Limb (tissue), 2 donors: ENCODE results near the gene ACYP2.
"Not testable (repeated sequence)": the region's sequence is repeated elsewhere in the genome, so short reads cannot be mapped to it uniquely, and the experiment has no call there.

Experiments
- DNase-seq, 2 donors: peaks; one replicate each; pipeline ENCODE4 v3.0.0-alpha.2; 2016; ENCODE audit errors: extremely low spot score in 2 of 2

ACYP2 gene

DNA sequence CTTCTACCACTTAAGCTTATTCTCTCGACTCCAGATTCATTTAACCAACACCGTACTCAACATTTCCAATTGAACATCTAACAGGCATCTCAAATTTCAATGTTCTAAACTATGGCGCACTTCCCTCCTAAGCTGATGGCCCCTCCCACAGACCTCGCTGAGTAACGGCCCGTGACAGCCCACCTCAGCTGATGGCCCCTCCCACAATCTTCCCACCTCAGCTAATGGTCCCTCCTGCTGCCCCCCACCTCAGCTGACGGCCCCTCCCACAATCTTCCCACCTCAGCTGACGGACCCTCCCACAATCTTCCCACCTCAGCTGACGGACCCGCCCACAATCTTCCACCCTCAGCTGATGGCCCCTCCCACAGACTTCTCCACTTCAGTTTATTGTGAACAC, 197.7 kb downstream of the ACYP2 start:
- no peak for DNase-seq

DNA sequence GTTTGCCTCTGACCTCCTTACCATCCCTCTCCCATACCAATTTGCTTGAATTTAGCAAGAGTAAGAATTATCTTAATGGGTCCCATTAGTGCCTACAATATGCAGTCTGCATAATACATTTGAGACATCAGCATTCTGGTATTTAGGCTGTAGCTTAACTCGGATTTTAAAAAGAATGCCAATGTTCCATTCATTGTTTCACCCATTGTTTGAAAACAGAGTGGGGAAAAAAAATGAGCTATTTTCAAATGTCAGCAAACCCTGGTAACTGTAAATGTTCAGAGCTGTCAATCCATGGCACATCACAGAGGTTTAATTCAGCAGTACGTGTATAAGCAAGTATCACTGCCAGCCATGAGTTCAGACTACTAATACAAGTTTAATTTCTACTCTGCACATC, 202.6 kb downstream of the ACYP2 start:
- no peak for DNase-seq

DNA sequence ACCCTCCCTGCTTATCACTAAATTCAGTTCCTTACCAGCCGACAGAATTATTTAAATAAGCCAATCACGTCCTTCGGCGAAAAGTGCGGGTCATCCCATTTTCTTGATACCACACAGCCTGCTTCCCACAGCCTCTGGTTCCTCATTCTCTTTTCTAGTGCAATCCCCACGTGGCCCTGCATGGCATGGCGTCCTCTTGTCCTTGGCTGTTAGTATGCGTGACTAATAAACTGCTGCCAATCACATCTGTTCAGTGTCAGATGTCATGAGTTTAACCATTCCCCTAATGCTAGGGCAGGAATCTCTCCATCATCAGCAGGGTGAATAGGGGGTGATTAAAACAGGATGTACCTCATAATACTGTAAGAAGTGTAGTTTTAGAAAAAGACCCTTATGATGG, 203.4 kb downstream of the ACYP2 start:
- no peak for DNase-seq

DNA sequence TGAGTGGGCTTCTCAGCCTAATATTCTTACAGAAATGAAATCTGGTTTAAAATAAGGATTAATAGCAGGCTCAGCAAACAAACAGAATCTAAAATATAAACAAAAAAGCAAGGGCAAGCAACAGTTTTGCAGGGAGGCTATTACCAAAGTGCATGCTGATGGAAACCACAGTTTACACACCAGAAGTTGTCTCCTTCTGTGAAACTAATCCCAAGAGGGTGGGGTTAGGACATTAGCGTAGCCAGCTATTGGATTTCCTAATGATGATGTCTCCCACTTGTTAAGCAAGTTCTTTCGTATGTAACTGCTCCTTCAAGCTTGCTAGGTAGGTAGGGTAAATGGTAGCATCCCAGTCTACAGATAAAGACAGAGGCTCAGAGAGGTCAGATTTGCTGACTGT, 205.6 kb downstream of the ACYP2 start:
- no peak for DNase-seq

DNA sequence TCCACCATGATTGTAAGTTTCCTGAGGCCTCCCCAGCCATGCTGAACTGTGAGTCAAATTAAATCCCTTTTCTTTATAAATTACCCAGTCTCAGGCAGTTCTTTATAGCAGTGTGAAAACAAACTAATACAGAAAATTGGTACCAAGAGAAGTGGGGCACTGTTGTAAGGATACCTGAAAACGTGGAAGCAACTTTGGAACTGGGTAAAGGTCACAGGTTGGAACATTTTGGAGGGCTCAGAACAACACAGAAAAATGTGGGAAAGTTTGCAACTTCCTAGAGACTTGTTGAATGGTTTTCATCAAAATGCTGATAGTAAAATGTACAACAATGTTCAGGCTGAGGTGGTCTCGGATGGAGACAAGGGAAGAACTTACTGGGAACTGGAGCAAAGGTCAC, 209.1 kb downstream of the ACYP2 start:
- DNase-seq: not testable (repeated sequence)

DNA sequence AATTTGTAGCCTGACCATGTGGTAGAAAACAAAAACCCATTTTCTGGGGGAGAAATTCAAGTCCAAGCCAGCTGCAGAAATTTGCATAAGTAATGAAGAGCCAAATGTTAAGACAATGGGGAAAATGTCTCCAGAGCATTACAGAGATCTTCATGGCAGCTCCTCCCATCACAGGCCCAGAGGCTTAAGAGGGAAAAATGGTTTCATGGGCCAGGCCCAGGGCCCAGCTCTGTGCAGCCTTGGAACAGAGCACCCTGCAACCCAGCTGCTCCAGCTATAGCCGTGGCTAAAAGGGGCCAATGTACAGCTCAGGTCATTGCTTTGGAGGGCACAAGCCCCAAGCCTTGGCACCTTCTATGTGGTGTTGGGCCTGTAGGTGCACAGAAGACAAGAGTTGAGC, 209.7 kb downstream of the ACYP2 start:
- DNase-seq: no peak

DNA sequence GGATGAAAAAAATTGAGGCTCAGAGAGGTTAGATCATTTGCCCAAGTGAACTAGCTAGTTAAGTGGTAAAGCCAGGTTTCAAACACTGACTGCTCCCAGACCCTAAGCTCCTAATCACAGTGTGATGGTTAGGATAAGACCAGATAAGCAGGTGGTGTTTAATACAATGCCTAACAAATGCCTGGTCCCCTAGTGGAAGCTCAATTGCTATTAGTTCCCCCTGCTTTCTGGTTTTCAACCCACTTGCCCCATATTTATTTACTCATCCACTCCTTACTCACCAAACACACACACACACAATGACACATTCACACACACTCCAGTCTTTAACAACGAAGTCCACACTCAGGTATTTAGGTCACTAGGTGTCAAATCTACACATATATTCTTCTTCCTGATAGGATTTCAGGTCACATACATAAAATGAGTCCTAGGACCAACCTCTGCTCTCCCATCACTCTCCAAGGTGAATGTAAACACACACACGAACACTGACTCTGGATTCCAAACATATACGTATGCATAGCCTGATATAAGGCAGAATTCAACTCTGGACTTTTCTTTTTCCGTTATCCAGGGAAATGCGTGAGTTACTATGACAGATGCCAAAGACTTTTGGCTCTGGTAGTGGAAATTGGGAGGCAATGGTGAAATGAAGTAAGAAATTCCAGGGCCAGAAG, 214.2 kb downstream of the ACYP2 start:
- peak in 1 of 2 donors; percentile 71 for DNase-seq

DNA sequence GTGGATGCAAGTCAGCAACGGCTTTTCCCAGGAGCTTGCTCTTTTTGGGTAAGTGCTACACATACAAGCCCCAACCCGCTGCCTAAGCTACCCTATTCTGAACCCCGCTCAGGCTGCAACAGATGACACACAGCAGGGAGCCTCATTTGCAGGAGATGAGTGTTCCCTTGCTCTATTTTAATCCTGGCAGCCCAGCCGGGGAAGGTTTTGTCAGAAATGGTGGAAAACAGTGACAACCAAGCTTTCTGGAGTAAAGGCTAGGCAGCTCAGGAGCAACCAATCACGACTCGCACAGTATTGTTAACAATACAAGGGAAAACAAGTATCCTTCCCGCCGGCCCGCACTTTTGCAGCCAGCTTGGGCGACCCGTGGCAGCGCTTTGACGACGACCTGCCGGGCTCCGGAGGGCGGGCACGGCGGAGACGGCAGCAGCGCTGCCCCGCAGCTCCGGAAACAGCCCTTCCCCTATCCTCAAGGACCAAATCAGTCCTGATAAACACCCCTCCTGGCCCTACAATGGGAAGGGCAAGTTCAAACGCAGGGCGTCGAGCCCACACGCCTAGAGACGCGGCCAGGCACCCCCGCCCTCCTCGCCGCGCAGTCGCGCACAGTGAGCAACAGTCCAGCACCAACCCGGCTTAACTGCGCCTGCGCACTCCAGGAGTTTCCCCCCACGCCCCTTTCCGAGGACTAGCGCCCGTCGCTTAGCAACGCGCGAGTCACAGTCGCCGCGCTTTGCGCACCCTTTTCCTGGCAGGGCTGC, 214.9 kb downstream of the ACYP2 start:
- DNase-seq: peak; percentile 96 to 98

DNA sequence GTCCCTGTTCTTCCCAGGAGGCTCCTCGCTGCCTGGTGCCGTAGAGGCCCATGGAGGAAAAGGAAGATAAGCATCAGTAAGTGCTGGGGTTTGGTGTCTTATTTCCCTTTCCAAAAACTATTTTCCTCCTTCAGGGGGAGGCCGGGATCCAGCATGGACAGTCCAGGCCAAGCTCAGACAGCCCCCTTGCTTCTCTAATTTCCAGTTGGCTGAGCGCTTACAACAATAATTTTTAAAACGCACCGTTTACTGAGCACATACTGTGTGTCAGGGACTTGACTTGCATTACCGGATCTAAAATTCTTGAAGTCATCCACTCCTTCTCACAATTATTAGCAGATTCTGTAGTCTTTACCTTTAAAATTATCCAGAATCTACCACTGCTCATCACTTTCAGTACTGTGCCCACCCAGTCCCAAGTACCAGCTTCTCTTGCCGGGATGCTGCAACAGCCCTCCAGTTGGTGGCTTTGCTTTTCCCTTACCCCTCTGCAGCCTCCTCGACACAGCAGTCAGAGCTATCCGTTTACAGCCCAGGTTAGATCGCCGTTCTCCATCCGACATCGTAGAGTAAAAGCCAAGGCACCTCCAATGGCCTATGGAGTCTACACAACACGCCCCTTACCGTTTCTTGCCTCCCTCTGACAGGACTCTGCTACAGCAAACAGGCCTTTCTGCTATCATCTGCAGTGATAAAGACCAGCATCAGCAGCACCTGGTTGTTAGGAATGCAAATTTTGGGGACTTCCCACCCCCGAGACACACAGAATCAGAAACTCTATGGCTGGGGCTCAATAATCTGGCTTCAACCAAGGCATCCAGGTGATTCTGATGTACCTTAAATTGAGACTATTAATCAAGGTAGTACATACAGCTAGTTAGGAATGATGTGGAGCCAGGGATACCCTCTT, 215.8 kb downstream of the ACYP2 start:
- DNase-seq: peak in 1 of 2 donors; percentile 41

DNA sequence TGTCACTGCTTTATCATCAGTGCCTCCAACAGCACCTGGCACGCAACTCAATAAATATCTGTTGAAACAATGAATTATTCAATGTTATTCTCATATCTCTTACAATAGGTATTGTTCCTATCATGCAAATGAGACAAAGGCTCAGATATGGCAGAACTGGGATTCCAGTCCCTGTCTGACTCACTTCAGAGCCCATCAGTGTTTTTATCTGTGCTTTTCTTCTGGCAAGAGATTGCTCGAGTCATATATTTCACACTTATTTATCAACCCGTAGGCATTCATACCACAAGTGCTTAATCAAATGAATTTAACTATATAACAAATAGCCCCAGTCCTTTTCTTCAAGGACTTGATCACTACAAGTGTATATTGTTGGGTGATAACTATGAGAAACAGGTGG, 217.0 kb downstream of the ACYP2 start:
- no peak for DNase-seq

DNA sequence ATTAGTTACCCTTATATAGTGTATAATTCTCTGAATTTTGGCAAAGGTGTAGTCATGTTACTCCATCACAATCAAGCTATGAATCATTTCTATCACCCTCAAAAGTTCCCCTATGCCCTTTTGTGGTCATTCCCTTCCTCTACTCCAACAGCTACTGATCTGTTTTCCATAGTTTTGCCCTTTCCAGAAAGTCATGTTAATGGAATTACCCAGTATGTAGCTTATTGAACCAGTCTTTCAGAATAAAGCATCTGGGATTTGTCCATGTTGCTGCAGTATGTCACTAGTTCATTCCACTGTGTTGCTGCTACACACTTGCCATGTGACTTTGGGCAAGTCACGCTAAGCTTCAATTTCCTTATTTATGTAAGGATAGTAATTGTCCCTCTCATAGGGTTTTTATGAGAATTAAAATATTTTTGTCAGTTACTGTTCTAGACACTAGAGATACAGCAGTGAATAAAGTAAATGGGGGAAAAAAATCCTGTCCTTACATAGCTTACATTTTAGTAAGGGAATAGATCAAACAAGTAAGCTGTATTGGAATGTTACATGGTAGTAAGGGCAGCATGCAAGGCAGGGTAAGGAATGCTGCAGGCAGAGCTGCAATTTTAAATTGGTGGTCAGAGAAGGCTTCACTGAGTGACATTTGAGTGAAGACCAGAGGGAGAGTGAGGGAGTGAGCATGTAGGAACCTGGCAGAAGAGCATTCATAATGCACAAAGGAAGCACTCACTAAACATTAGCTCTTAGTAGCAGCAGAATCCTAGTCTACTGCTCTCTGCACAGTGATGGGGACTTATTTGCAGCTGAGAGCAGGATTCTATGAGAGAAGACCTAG, 220.9 kb downstream of the ACYP2 start:
- DNase-seq: no peak

DNA sequence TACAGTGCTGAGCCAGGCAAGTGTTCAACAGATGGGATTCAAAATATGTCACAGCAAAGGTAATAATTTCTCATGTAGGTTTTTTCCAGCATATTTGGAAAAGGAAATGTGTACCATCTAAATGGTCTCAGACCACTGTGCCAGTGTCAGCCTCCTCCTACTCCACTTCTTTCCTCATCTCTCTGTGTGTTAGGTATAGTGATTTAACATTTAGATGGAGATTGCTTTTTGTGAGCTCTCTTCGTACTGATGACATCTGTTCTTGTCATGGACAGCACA, 221.5 kb downstream of the ACYP2 start:
- DNase-seq: no peak

DNA sequence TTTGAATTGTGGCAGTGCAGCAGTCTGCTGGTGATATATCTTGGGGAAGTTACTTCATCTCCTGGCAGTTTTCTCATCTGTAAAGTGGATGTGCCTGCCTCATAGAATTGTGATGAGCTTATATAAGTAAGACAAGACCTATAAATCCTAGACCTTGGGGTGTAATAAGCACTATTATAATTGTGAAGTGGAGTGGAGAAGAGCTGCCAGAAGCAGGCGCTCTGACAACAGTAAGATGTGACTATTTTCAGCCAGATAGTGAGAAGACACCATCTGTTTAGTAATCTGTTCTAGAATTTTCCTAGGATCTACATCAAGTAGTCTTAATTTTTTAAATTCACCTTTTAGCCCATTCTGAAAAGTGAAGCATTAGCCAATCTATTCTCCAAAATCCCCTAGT, 226.2 kb downstream of the ACYP2 start:
- no peak for DNase-seq

DNA sequence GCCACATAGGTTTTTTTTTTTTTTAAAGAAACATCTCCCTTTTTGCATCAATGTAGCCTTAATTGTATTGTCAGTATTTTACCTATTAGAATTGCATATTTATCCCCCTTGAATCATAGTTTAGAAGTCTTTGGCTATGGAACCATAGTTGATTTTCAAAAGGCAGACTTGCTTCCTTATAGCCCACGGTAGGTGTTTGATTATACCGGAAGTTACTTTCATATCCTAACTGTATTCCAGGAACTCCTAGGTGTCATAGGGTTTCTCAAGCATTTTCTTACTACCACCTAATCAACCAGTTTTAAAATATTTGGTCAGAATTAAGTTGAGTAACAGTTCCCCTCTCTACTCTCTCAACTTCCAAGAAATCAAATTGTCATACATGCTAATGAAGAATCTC, 227.2 kb downstream of the ACYP2 start:
- DNase-seq: no peak

DNA sequence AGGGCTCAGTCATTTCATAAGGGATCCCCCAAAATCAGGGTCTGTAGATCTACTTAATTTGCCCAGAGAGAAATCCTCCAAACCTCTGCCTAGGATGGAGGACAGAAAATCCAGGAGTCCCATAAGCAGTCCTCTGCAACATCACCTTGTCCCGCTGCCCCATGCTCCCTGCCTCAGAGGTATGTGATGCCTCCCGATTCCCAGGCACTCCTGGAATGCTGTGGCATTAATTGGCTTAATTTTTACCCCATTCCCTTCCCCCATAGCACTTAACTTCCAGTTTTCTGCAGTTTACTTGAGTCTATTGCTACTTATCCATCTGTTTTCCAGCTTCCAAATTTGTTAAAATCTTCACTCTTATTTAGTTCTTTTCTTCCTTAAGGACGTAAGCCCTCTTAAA, 232.2 kb downstream of the ACYP2 start:
- DNase-seq: no peak

DNA sequence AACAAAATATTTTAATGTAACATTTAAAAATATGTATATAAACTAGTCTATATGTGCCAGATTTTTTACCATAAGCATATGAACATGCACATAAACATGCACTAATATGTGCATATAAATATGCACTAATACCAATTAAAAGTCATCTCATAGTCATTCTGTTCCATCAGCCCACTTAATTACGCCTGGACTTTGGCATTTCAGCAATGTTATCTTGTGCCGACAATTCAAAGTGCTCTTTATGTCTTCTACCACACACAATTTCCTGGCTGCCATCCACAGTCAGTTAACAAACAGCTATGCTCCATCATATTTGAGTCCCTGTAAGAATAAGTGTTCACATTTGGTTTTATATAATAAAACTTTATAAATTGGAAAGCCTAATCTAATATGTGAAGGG, 233.2 kb downstream of the ACYP2 start:
- DNase-seq: no peak

DNA sequence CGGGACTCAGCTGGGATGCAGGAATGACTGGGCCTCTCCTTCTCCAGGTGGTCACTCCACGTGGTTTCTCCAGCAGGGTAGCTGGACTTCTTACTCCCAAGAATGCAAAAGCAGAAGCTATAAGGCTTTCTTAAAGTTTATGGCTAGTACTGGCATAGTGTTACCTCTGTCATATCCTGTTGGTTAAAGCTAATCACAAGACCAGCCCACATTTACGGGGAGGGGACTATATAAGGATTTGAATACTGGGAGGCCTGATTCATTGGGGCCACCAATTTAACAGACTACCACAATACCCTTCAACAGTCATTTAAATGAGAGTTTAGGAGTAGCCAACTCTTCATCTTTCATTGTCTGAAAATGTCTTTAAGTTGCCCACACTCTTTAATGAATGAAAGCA, 235.0 kb downstream of the ACYP2 start:
- no peak for DNase-seq

DNA sequence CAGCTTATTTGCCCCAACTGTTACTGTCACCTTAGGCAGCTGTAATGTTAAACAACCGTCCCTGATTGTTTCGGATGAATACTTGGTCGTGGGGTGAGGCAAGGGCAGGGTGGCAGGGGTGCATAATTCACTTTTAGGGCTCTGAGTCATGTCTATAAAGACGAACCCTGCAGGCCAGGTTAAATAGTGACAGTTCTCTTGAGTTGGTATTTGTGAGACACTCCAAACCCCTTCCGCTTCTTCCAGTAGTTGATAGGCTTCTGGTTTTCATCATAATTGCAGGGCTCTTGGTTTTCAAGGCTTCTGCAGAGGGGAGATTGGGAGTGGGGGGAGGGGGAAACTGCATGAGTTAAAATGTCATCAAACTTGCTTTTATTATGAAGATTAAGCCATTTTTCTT, 237.8 kb downstream of the ACYP2 start:
- DNase-seq: no peak
